GM19023 (cell line): ENCODE results near the gene NAXE.
"Not testable (repeated sequence)": the region's sequence is repeated elsewhere in the genome, so short reads cannot be mapped to it uniquely, and the experiment has no call there.

Experiments used
- ATAC-seq: cut with Tn5 transposase; IDR thresholded peaks from one replicate; pipeline ENCODE4 v1.9.1; 2021; ENCODE audit warnings: mild to moderate bottlenecking, moderate library complexity; ENCODE audit not compliant: unreplicated experiment

Gene NAXE

DNA sequence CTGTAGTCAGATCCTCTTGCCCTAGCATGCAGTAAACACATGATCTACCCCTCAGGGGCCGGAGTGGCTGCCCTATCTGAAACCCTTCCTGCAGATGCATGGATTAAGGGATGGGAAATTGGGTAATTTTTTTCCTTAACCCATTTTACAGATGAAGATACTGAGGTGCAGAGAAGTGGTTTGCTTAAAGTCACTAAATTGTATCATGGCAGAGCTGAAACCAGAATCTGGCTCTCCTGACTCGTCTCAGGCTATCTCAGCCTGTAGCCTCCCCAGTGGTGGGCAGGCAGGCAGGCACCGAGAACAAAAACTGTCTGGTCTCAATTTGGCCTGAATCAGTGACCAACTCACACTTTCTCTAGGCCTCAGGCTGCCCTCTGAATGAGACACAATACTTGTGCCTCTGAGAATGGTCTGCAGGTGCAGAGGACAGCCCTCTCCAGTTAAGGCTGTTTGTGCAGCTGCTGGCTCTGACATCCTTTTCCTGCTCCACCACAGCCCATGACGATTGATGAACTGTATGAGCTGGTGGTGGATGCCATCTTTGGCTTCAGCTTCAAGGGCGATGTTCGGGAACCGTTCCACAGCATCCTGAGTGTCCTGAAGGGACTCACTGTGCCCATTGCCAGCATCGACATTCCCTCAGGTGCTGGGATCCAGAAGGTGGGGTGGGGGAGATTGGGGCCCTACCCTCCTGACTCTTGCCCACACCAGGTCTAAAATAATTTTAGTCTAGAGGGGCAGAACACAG is 1.5 kb downstream of the NAXE start:
- no peak for ATAC-seq

DNA sequence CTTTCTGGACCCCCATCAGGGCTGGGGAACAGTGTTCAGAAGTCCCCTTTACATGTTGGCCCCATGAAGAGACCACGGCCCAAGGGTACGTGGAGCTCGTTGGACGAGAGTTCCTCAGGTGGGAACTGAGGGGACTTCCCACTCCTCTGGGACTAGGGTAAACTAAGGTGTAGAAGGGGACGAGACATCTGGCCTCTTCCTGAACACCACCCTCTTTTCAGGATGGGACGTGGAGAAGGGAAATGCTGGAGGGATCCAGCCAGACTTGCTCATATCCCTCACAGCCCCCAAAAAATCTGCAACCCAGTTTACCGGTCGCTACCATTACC is 2.0 kb downstream of the NAXE start:
- ATAC-seq: no peak

DNA sequence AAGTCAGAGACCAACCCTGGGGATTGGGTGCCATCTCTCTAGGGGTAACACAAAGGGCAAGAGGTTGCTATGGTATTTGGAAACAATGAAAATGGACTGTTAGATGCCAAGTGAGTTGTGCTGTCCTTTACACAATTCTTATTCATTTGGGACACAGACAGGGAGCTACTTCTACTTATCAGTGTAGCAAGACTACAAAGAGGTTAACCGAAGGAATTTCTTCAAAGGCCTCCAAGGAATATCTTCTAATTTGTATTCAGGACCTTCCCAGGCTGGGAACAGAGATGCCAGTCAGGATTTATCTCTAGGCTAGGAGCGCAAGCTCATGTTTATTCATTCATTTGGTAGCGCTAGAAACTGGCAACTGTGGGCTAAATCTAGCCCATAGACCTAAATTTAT is 2.6 kb downstream of the NAXE start:
- ATAC-seq: no peak

- no peak for ATAC-seq
Observed at GRCh38 chr1:156595016-156595415, 3.4 kb downstream of the NAXE start.

DNA sequence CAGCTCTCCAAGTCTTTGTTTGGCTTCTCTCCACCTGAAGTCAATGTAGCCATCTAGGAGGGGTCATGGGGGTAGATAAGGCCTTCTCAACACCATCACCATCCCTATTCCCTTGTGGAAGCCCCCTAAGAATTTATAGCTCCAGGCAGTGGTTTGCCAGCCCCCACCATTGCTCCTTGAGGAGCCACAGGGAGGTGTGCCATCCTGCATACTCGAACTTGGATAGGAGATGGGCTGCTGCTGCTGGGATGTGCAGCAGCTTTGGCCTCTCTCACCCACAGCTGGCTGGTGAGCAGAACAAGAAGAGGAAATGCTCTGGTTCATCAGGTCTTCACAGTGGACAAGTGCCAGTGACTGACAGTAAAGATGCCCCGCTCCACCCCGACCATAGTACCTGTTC is 4.8 kb downstream of the NAXE start:
- no peak for ATAC-seq

DNA sequence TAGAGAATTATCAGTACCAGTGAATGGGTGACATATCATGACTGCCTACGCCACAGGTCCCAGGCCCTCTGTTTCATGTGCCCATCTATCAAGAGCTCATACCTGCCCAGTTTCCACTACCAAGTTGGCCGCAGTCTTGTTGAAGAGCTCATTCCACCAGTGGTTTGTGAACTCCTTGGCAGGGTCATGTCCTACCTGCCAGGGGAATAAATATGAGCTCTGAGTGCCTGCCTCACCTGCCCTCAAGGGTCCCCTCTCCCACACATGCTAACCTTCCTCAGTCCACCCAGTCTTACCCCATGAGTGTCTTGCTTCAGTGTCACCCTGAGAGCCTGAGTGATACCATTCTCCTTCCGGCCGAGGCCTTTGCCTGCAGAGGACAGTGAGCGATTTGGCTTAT is 6.5 kb downstream of the NAXE start:
- ATAC-seq: no peak

DNA sequence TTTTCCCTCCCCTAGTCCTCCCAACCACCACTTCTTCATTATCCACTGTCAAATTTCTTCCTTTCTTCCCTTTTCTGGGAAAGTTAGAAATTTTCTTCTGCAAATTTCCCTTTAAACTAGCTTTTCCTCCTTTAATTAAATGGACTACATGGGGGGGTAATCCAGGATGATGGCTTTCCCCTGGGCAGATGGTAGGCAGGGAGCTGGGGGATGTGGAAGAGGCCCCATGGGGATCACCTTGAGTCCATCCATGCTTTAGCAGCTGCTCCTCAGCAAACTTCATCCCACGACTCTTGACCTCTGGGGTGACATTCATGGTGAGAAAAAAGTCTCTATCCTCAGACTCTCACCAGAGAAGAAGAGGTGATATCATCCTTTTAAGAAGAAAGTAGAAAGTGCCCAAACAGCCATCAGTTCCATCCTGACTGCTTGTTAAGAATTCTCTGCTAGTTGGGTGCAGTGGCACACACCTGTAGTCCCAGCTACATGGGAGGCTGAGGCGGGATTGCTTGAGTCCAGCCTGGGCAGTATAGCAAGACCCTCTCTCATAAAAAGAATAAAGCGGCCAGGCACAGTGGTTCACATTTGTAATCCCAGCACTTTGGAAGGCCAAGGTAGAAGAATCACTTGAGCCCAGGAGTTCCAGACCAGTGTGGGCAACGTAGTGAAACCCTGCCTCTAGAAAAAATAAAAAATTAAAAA is 7.3 kb downstream of the NAXE start:
- no peak for ATAC-seq

- no peak for ATAC-seq
Observed at GRCh38 chr1:156599811-156600210, 8.2 kb downstream of the NAXE start.

DNA sequence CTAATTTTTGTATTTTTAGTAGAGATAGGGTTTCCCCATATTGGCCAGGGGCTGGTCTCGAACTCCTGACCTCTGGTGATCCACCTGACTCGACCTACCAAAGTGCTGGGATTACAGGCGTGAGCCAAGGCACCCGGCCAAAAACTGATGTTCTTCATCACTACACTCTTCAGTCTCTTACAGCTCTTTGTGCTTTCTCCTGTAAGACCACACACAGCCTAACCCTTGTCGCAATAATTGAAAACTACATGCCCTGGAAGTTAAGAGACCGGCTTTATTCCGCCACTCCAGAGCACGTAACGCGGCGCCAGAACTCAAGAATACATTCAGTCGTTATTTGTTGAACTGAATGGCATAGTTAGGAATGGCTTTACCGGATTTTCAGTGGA is 9.2 kb downstream of the NAXE start:
- ATAC-seq: no peak

- ATAC-seq: peak; percentile 72
Observed at GRCh38 chr1:156601122-156601830, 9.7 kb downstream of the NAXE start, which contains the start of gene GPATCH4. Gene GPATCH4 (minus strand): TSS chr1:156601479.

- no peak for ATAC-seq
Observed at GRCh38 chr1:156601892-156602291, 10.3 kb downstream of the NAXE start.

GRCh38 chr1:156602557-156602993 is 11.0 kb downstream of the NAXE start:
- no peak for ATAC-seq

- not testable (repeated sequence) for ATAC-seq
Observed at GRCh38 chr1:156607344-156607743, 15.8 kb downstream of the NAXE start.

- ATAC-seq: no peak
Observed at GRCh38 chr1:156608036-156608674, 16.6 kb downstream of the NAXE start.

- no peak for ATAC-seq
Observed at GRCh38 chr1:156608981-156609380, 17.4 kb downstream of the NAXE start.

GRCh38 chr1:156610072-156610471 is 18.5 kb downstream of the NAXE start:
- ATAC-seq: not testable (repeated sequence)

- no peak for ATAC-seq
Observed at GRCh38 chr1:156612666-156613065, 21.1 kb downstream of the NAXE start.

DNA sequence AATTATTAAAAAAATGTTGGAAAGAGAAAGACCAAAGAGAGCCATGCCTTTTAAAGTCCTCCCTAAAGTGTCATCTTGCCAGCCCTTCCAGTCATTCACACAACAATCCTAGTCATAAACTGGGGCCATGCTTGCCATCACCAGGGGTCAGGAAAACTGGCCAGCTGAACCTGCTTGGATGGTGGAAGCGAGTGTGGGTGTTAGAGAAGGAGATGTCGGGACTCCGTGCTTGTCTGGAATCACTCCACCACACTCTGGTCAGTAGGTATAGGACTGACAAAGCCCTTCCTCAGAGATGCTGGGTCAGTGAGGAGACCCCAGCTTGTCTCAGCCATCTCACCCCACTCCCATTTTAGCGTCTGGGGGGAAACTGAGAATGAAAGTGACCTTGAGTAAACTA is 24.4 kb downstream of the NAXE start:
- ATAC-seq: no peak

DNA sequence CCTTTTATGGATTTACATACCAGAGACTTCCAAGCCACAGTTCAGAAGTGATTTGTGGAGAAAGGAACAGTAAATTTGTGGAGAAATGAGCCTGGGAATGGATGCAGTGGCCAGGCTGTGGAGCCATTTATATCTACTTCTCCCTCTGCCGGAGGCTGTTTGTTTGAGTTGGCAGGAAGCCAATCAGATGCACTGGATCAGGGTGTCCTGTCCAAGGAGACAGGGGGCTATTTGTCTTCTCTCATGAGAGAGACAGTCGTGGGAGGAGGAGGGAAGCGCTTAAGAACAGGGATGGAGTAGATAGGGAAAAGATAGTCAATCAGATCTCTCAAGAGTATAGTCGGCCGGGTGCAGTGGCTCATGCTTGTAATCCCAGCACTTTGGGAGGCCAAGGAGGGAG is 24.9 kb downstream of the NAXE start:
- ATAC-seq: no peak

- ATAC-seq: no peak
Observed at GRCh38 chr1:156618853-156619581, 27.4 kb downstream of the NAXE start, which contains the start of gene HAPLN2. Gene HAPLN2 (plus strand): TSS chr1:156619415. CDS start chr1:156623491, 4,076 bp downstream.

GRCh38 chr1:156619582-156619955 is 28.0 kb downstream of the NAXE start:
- no peak for ATAC-seq
